Transverse colon (tissue), 4 donors: ENCODE measurements around the gene SUN2.

Source experiments
- CTCF ChIP-seq, 5 experiments: fragments of 200-600 bp in 3 of 5; fragments of 450-650 bp in 2 of 5; sonication (generic) in 3 of 5; IDR thresholded peaks; 1 replicate in 2 of 5; 2 replicates in 3 of 5; pipeline ENCODE4 v1.5.1; 2016 to 2017; ENCODE audit warnings: antibody characterized with exemption in 5 of 5, inconsistent platforms in 3 of 5, mild to moderate bottlenecking in 2 of 5, moderate library complexity in 1 of 5
- POLR2A ChIP-seq: fragments of 450-650 bp; IDR thresholded peaks from one replicate; pipeline ENCODE4 v1.6.1; 2016; ENCODE audit warnings: antibody characterized with exemption, mild to moderate bottlenecking, moderate library complexity
- POLR2AphosphoS5 ChIP-seq, 3 donors: sonication (generic); formaldehyde crosslinking; IDR thresholded peaks; one replicate each; pipeline ENCODE4 v1.6.1; 2016; ENCODE audit warnings: antibody characterized with exemption in 3 of 3

GRCh38 chr22:38696606-38697424 is 59.0 kb downstream of the SUN2 start:
- TF ChIP-seq CTCF (IDR thresholded peaks at IDR 0.05) (no peak), POLR2A (no peak), POLR2AphosphoS5 (IDR thresholded peaks at IDR 0.05) (peak in 2 of 3 donors; percentile 16 to 65)
